Activated naive CD8-positive, alpha-beta T cell (primary cell): ENCODE measurements around the gene ALG12.
"Not testable (repeated sequence)": the region's sequence is repeated elsewhere in the genome, so short reads cannot be mapped to it uniquely, and the experiment has no call there.

Experiments used
- H3K27ac Mint-ChIP-seq: one replicate; pipeline ENCODE4 v1.8.0; 2021; ENCODE audit warnings: mixed read lengths
- H3K27me3 Mint-ChIP-seq: one replicate; pipeline ENCODE4 v1.8.0; 2021; ENCODE audit warnings: mixed read lengths
- H3K36me3 Mint-ChIP-seq: one replicate; pipeline ENCODE4 v1.8.0; 2021; ENCODE audit warnings: mixed read lengths
- H3K4me1 Mint-ChIP-seq: one replicate; pipeline ENCODE4 v1.8.0; 2021; ENCODE audit warnings: low read depth, mixed read lengths
- H3K4me3 Mint-ChIP-seq: one replicate; pipeline ENCODE4 v1.8.0; 2021; ENCODE audit warnings: mild to moderate bottlenecking, mixed read lengths
- H3K9me3 Mint-ChIP-seq: one replicate; pipeline ENCODE4 v1.8.0; 2021; ENCODE audit warnings: low read depth, mixed read lengths

ALG12 gene

DNA sequence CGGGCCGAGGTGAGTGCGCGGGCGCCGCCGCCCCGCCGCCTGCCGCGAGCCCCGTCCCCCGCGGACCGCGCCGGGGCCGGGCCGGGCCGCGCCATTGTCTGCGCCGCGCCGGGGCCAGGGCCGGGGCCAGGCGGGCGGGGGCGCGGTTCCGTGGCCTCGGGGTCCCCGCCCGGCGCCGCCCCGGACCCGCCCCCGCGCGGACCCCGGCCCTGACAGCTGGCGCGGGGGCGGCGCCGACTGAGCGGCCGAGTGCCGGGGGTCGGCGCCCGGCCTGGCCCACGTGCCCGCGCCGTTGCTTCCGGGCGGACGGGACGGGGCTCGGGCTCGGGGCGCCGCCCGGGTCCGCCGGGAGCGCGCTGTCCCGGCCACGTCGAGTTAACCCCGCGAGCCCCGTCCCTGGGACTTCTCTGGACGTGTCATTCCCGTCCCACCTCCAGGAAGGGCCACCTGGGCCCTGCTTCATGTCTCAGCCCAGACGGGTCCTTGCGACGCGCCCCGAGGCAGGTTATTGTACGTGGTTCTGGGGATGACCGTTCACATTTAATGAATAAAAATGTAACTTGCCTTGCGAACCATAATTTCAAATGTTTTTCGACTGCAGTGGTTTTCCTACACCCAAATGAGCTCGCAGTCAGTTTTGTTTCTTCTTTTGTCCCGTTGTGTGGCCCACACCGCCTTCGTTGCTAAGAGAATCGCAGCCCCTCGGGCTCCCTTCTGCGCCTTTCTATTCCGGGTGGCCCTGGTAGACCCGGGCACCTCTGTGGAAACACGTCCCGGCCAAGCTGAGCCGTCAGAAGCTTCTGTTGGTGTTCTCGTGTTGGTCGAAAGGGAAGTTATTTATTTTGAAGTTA lies 64.0 kb downstream of the ALG12 start:
- peaks cover 2% of the 10 kb centered on the region for H3K36me3 Mint-ChIP-seq
- H3K4me3 Mint-ChIP-seq = peak overlapping the region; percentile 91
- peak overlapping the region; percentile 87 for H3K27ac Mint-ChIP-seq
- no peaks in the 10 kb centered on the region for H3K9me3 Mint-ChIP-seq
- peaks cover 46% of the 10 kb centered on the region for H3K4me1 Mint-ChIP-seq
- H3K27me3 Mint-ChIP-seq = no peaks in the 10 kb centered on the region

GRCh38 chr22:49852898-49853894 lies 65.0 kb downstream of the ALG12 start, which contains the start of gene ZBED4:
ZBED4 (plus strand) TSS chr22:49853844; CDS start chr22:49883663, 29,819 bp downstream.
- Mint-ChIP-seq H3K4me3 (peak within 1 kb of the TSS; percentile 91), H3K9me3 (no peaks in the 10 kb centered on the region), H3K36me3 (no peaks in the 10 kb centered on the region), H3K27me3 (no peaks in the 10 kb centered on the region), H3K27ac (peak within 1 kb of the TSS; percentile 87), H3K4me1 (peaks cover 37% of the 10 kb centered on the region)

- peaks cover 33% of the 10 kb centered on the region for H3K4me1 Mint-ChIP-seq
- peak overlapping the region; percentile 46 for H3K27ac Mint-ChIP-seq
- not testable (repeated sequence) for H3K27me3 Mint-ChIP-seq
Measured at GRCh38 chr22:49852568-49852897, 65.7 kb downstream of the ALG12 start.

GRCh38 chr22:49850959-49851802 lies 67.1 kb downstream of the ALG12 start:
- H3K4me3 Mint-ChIP-seq = peak overlapping the region; percentile 69
- H3K4me1 Mint-ChIP-seq = peaks cover 28% of the 10 kb centered on the region
- no peaks in the 10 kb centered on the region for H3K27me3 Mint-ChIP-seq
- H3K9me3 Mint-ChIP-seq = no peaks in the 10 kb centered on the region
- H3K36me3 Mint-ChIP-seq = no peaks in the 10 kb centered on the region
- H3K27ac Mint-ChIP-seq = peak overlapping the region; percentile 73

More at GRCh38 chr22:49852568-49852897, 65.7 kb downstream of the ALG12 start:
- H3K9me3 Mint-ChIP-seq, H3K36me3 Mint-ChIP-seq: not testable (repeated sequence)
- H3K4me3 Mint-ChIP-seq = peak overlapping the region; percentile 65
